Right atrium auricular region (tissue), 2 donors: ENCODE results near the gene OIT3. TPM values are rescaled to one million over a fixed set of nuclear protein-coding genes. Genes with fewer than 3 reads are reported as not detected.
A peak's percentile ranks its signal among the peaks of the same experiment; 100 is the strongest.

Source experiments
- DNase-seq: peaks from one replicate; pipeline ENCODE4 v3.0.0-alpha.2; 2019; ENCODE audit warnings: low spot score
- H3K27ac ChIP-seq, 2 donors: fragments of 200-600 bp; sonication (generic); 1 replicate in 1 of 2; 2 replicates in 1 of 2; pipeline ENCODE4 v1.5.1; 2016 to 2019
- H3K27me3 ChIP-seq, 2 donors: fragments of 200-600 bp; sonication (generic); one replicate each; pipeline versions ENCODE4 v1.5.1 to v1.6.0; 2017 to 2019
- H3K36me3 ChIP-seq: fragments of 200-600 bp; sonication (generic); one replicate; pipeline ENCODE4 v1.5.1; 2016
- H3K4me1 ChIP-seq, 2 donors: fragments of 200-600 bp; sonication (generic); one replicate each; pipeline versions ENCODE4 v1.5.1 to v1.6.0; 2017 to 2019
- H3K4me3 ChIP-seq, 2 donors: fragments of 200-600 bp; sonication (generic); 1 replicate in 1 of 2; 2 replicates in 1 of 2; pipeline ENCODE4 v1.5.1; 2017 to 2019; ENCODE audit warnings: mild to moderate bottlenecking in 1 of 2, moderate library complexity in 1 of 2
- H3K9me3 ChIP-seq, 2 donors: fragments of 200-600 bp; sonication (generic); one replicate each; pipeline ENCODE4 v1.5.1; 2019
- total RNA-seq, 2 donors: library from RNA; depleted of rRNA; stranded (reverse); fragments of >200 nt; gene quantifications; one replicate each; pipeline ENCODE4 v1.1.0, GENCODE V29; 2016
- TF ChIP-seq, protein P1 (sequence below), 2 donors: fragments of 200-600 bp; sonication (generic); IDR thresholded peaks; one replicate each; pipeline ENCODE4 v1.5.1; 2019; ENCODE audit warnings: antibody characterized with exemption in 2 of 2

OIT3 gene
- under 1 TPM; 0.30 to 0.67 TPM for total RNA-seq

- Histone ChIP-seq H3K4me1 (peaks cover 0 to 21% of the 10 kb centered on the region in 2 donors), H3K36me3 (no peaks in the 10 kb centered on the region), H3K4me3 (no peak within 1 kb of the TSS), H3K27ac (peak within 1 kb of the TSS in 1 of 2 donors; percentile 28), H3K9me3 (no peaks in the 10 kb centered on the region), H3K27me3 (no peaks in the 10 kb centered on the region)
- TF ChIP-seq, protein P1, sequence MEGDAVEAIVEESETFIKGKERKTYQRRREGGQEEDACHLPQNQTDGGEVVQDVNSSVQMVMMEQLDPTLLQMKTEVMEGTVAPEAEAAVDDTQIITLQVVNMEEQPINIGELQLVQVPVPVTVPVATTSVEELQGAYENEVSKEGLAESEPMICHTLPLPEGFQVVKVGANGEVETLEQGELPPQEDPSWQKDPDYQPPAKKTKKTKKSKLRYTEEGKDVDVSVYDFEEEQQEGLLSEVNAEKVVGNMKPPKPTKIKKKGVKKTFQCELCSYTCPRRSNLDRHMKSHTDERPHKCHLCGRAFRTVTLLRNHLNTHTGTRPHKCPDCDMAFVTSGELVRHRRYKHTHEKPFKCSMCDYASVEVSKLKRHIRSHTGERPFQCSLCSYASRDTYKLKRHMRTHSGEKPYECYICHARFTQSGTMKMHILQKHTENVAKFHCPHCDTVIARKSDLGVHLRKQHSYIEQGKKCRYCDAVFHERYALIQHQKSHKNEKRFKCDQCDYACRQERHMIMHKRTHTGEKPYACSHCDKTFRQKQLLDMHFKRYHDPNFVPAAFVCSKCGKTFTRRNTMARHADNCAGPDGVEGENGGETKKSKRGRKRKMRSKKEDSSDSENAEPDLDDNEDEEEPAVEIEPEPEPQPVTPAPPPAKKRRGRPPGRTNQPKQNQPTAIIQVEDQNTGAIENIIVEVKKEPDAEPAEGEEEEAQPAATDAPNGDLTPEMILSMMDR (IDR thresholded peaks at IDR 0.05): no peak
- DNase-seq: no peak
These were observed at the start of gene OIT3 for GRCh38 chr10:72893136-72893798. Gene OIT3 (plus strand): TSS chr10:72893739. CDS start chr10:72893799, 60 bp downstream.

- Histone ChIP-seq H3K4me1 (no peaks in the 10 kb centered on the region), H3K27ac (no peak overlapping the region), H3K9me3 (peaks cover 0 to 2% of the 10 kb centered on the region in 2 donors), H3K36me3 (no peaks in the 10 kb centered on the region), H3K27me3 (no peaks in the 10 kb centered on the region), H3K4me3 (no peak overlapping the region)
- TF ChIP-seq, protein P1 (IDR thresholded peaks at IDR 0.05): no peak
- no peak for DNase-seq
These were observed 47.3 kb upstream of the OIT3 start for GRCh38 chr10:72846238-72846637.

GRCh38 chr10:72847681-72848080, 45.9 kb upstream of the OIT3 start:
- Histone ChIP-seq H3K4me3 (no peak overlapping the region), H3K27me3 (no peaks in the 10 kb centered on the region), H3K4me1 (no peaks in the 10 kb centered on the region), H3K36me3 (no peaks in the 10 kb centered on the region), H3K9me3 (peaks cover 0 to 6% of the 10 kb centered on the region in 2 donors), H3K27ac (no peak overlapping the region)
- TF ChIP-seq, protein P1 (IDR thresholded peaks at IDR 0.05): no peak
- DNase-seq: no peak

DNA sequence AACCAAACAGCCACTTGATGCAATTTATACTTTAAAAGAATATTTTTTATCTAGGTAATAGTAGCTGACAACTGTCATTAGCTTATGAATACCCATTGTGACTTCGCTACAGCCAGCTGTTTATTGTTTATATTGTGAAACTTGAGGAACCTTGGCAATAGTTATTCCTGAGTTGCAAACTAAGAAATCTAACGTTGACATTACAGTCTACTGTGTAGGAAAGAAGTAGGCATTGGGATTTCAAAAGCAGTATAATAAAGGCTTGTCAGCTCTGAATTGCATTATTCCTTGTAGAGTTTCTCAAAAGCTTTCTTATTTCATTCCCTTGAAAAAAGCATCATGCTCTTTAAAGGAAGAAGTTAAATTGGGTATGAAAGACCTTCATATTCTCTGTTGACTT, 42.7 kb upstream of the OIT3 start:
- peaks cover 0 to 10% of the 10 kb centered on the region in 2 donors for H3K9me3 ChIP-seq
- H3K27me3 ChIP-seq: no peaks in the 10 kb centered on the region
- H3K36me3 ChIP-seq: no peaks in the 10 kb centered on the region
- TF ChIP-seq, protein P1 (IDR thresholded peaks at IDR 0.05): no peak
- H3K27ac ChIP-seq: no peak overlapping the region
- H3K4me1 ChIP-seq: no peaks in the 10 kb centered on the region
- no peak overlapping the region for H3K4me3 ChIP-seq
- no peak for DNase-seq

DNA sequence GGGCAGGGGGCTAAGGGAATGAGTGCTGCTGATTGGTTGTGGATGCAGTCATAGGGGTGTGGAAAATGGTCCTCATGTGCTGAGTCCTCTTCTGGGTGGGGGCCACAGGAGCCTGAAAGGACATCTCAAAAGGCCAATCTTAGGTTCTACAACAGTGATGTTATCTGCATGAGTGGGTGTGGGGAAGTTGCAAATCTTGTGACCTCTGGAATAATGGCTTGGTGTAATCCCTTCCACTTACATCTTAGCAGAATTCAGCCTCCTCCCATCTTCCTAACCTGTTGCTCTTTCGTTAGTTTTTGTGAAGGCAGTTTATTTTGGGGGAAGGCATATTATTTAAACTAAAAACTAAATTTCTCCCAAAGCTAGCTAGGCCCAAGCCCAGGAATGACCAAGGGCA, 42.0 kb upstream of the OIT3 start:
- peaks cover 0 to 10% of the 10 kb centered on the region in 2 donors for H3K9me3 ChIP-seq
- TF ChIP-seq, protein P1 (IDR thresholded peaks at IDR 0.05): no peak
- no peak for DNase-seq
- H3K4me3 ChIP-seq: no peak overlapping the region
- H3K27ac ChIP-seq: no peak overlapping the region
- H3K36me3 ChIP-seq: no peaks in the 10 kb centered on the region
- no peaks in the 10 kb centered on the region for H3K27me3 ChIP-seq
- H3K4me1 ChIP-seq: no peaks in the 10 kb centered on the region

GRCh38 chr10:72852508-72852907, 41.0 kb upstream of the OIT3 start:
- no peak overlapping the region for H3K27ac ChIP-seq
- no peak for DNase-seq
- peaks cover 0 to 10% of the 10 kb centered on the region in 2 donors for H3K9me3 ChIP-seq
- H3K27me3 ChIP-seq: no peaks in the 10 kb centered on the region
- H3K4me3 ChIP-seq: no peak overlapping the region
- H3K36me3 ChIP-seq: no peaks in the 10 kb centered on the region
- TF ChIP-seq, protein P1 (IDR thresholded peaks at IDR 0.05): no peak
- H3K4me1 ChIP-seq: no peaks in the 10 kb centered on the region
